HCT116 (cell line): ENCODE results near the gene CCDC89. TPM values are rescaled to one million over a fixed set of nuclear protein-coding genes. Genes with fewer than 3 reads are reported as not detected.

Experiments used
- ATAC-seq: fragments of 200-7000 bp; cut with Tn5 transposase; 2 replicates; pipeline ENCODE4 v1.9.1; 2020; ENCODE audit warnings: mild to moderate bottlenecking, moderate library complexity
- BruUV-seq: library from RNA; stranded (reverse); fragments of 400-500 nt; replicated peaks from 2 replicates; lab custom pipeline; 2021; lab: Mats Ljungman, UMichigan
- CTCF ChIA-PET: fragments of 300-600 bp; sonication (Branson Sonifier 250); formaldehyde crosslinking; loops from one replicate; lab custom pipeline; 2021; ENCODE audit warnings: antibody characterized with exemption; lab: Charles Lee
- POLR2A ChIA-PET: fragments of 300-600, 350-600 bp; sonication (Branson Sonifier 250); formaldehyde crosslinking; loops from one replicate; lab custom pipeline; 2021; ENCODE audit warnings: antibody characterized with exemption; lab: Charles Lee
- RAD21 ChIA-PET, 2 experiments: fragments of 300-600 bp; sonication (Branson Sonifier 250); formaldehyde crosslinking; loops; one replicate each; lab custom pipeline; 2023; ENCODE audit warnings: low total read pairs in 2 of 2; ENCODE audit not compliant: uncharacterized antibody in 2 of 2, unreplicated experiment in 2 of 2, low non-redundant PET in 1 of 2; lab: Charles Lee
- DNase-seq: peaks from one replicate; pipeline ENCODE4 v3.0.0-alpha.2; 2010; ENCODE audit warnings: low read depth, low spot score
- H2AFZ ChIP-seq: fragments of 200-600 bp; shearing (Covaris generic), sonication (generic); 2 replicates; pipeline ENCODE4 v1.6.1; 2017; ENCODE audit warnings: low read depth, mixed run types, mixed read lengths, antibody characterized with exemption, low read length; ENCODE audit not compliant: poor library complexity, severe bottlenecking
- H3K27ac ChIP-seq: 2 replicates; pipeline ENCODE4 v1.5.1; 2012; ENCODE audit warnings: low read depth, low read length
- H3K27me3 ChIP-seq: fragments of 200-600 bp; sonication (generic); 2 replicates; pipeline ENCODE4 v1.6.1; 2016; ENCODE audit warnings: mixed run types, low read length, mixed read lengths; ENCODE audit not compliant: insufficient read depth
- H3K36me3 ChIP-seq, 2 experiments: fragments of 200-500 bp in 1 of 2; fragments of 200-600 bp in 1 of 2; sonication (Bioruptor generic) in 1 of 2; sonication (generic) in 1 of 2; 2 replicates each; pipeline versions ENCODE4 v1.5.1 to v1.6.1; 2014 to 2016; ENCODE audit warnings: low read length in 2 of 2, inconsistent platforms in 1 of 2, mixed read lengths in 1 of 2, mixed run types in 1 of 2; ENCODE audit not compliant: insufficient read depth in 2 of 2, control insufficient read depth in 1 of 2
- H3K4me1 ChIP-seq, 2 experiments: fragments of 200-600 bp in 1 of 2; sonication (generic) in 1 of 2; 2 replicates each; pipeline versions ENCODE4 v1.5.1 to v1.6.1; 2012 to 2017; ENCODE audit warnings: low read length in 2 of 2, inconsistent platforms in 1 of 2, mild to moderate bottlenecking in 1 of 2, mixed read lengths in 1 of 2, mixed run types in 1 of 2, moderate library complexity in 1 of 2; ENCODE audit not compliant: insufficient read depth in 2 of 2, control insufficient read depth in 1 of 2
- H3K4me2 ChIP-seq: fragments of 200-600 bp; sonication (generic); 2 replicates; pipeline ENCODE4 v1.6.1; 2017; ENCODE audit warnings: mixed run types, low read length, mixed read lengths
- H3K4me3 ChIP-seq, 2 experiments: fragments of 200-600 bp in 1 of 2; sonication (generic) in 1 of 2; replicated peaks in 1 of 2; 2 replicates each; pipeline ENCODE4 v1.5.1; 2011 to 2016; ENCODE audit warnings: low read length in 2 of 2, control low read depth in 1 of 2, low read depth in 1 of 2, mild to moderate bottlenecking in 1 of 2, mixed read lengths in 1 of 2, mixed run types in 1 of 2
- H3K79me2 ChIP-seq: fragments of 200-600 bp; sonication (generic); 2 replicates; pipeline ENCODE4 v1.6.1; 2017; ENCODE audit warnings: mild to moderate bottlenecking, mixed run types, low read length, moderate library complexity, mixed read lengths; ENCODE audit not compliant: insufficient read depth
- H3K9ac ChIP-seq: fragments of 200-600 bp; sonication (generic); 2 replicates; pipeline ENCODE4 v1.6.1; 2016; ENCODE audit warnings: low read length, mixed read lengths
- H3K9me2 ChIP-seq: fragments of 200-600 bp; sonication (generic), shearing (Covaris generic); 2 replicates; pipeline ENCODE4 v1.6.1; 2017; ENCODE audit warnings: mixed run types, mild to moderate bottlenecking, moderate library complexity; ENCODE audit not compliant: insufficient read depth
- H3K9me3 ChIP-seq, 2 experiments: fragments of 200-500 bp in 1 of 2; fragments of 200-600 bp in 1 of 2; sonication (Bioruptor generic) in 1 of 2; sonication (generic) in 1 of 2; 2 replicates each; pipeline ENCODE4 v1.6.1; 2014 to 2017; ENCODE audit warnings: low read length in 2 of 2, mixed read lengths in 2 of 2, inconsistent platforms in 1 of 2, low read depth in 1 of 2, mild to moderate bottlenecking in 1 of 2, mixed run types in 1 of 2, moderate library complexity in 1 of 2; ENCODE audit not compliant: control insufficient read depth in 1 of 2, insufficient read depth in 1 of 2
- H4K20me1 ChIP-seq: fragments of 200-600 bp; sonication (generic), shearing (Covaris generic); 2 replicates; pipeline ENCODE4 v1.6.1; 2017; ENCODE audit warnings: mixed run types, mild to moderate bottlenecking, moderate library complexity; ENCODE audit not compliant: insufficient read depth
- ATF3 ChIP-seq: IDR thresholded peaks from 2 replicates; pipeline ENCODE4 v1.6.1; 2012
- CBX3 ChIP-seq: IDR thresholded peaks from 2 replicates; pipeline ENCODE4 v1.6.1; 2012; ENCODE audit warnings: low read depth
- CEBPB ChIP-seq: IDR thresholded peaks from 2 replicates; pipeline ENCODE4 v1.6.1; 2012; ENCODE audit warnings: low read depth
- ELF1 ChIP-seq: IDR thresholded peaks from 2 replicates; pipeline ENCODE4 v1.6.1; 2012; ENCODE audit warnings: low read depth, borderline replicate concordance
- EZH2 ChIP-seq: fragments of 200-600 bp; sonication (generic); IDR thresholded peaks from 2 replicates; pipeline ENCODE4 v1.6.1; 2017; ENCODE audit warnings: antibody characterized with exemption, mixed run types
- JUND ChIP-seq: IDR thresholded peaks from 2 replicates; pipeline ENCODE4 v1.6.1; 2012
- POLR2A ChIP-seq: IDR thresholded peaks from 2 replicates; pipeline ENCODE4 v1.7.0; 2011; ENCODE audit warnings: borderline replicate concordance; ENCODE audit not compliant: insufficient read depth, insufficient read length; ENCODE audit errors: extremely low read depth
- RAD21 ChIP-seq: IDR thresholded peaks from 2 replicates; pipeline ENCODE4 v1.6.1; 2012; ENCODE audit warnings: low read depth, mild to moderate bottlenecking
- SIN3A ChIP-seq: IDR thresholded peaks from 2 replicates; pipeline ENCODE4 v1.6.1; 2012; ENCODE audit warnings: low read depth
- SRF ChIP-seq: IDR thresholded peaks from 2 replicates; pipeline ENCODE4 v1.6.1; 2012; ENCODE audit warnings: low read depth
- TCF7L2 ChIP-seq: IDR thresholded peaks from 2 replicates; pipeline ENCODE4 v1.7.0; 2011; ENCODE audit warnings: borderline replicate concordance, inconsistent platforms; ENCODE audit not compliant: insufficient read depth, insufficient read length; ENCODE audit errors: extremely low read depth
- YY1 ChIP-seq: IDR thresholded peaks from 2 replicates; pipeline ENCODE4 v1.6.1; 2011; ENCODE audit warnings: low read length, low read depth, moderate library complexity, mild to moderate bottlenecking; ENCODE audit not compliant: insufficient replicate concordance; ENCODE audit errors: extremely low read depth
- ZBTB33 ChIP-seq: IDR thresholded peaks from 2 replicates; pipeline ENCODE4 v1.6.1; 2011; ENCODE audit warnings: mild to moderate bottlenecking, low read length, moderate library complexity; ENCODE audit not compliant: insufficient replicate concordance; ENCODE audit errors: extremely low read depth
- intact Hi-C: fragments of 100-400 bp; cut with micrococcal nuclease; formaldehyde crosslinking; loops from 2 replicates; pipeline ENCODE4 v1.10.0; 2022
- total RNA-seq: library from RNA; stranded (reverse); gene quantifications from one replicate; pipeline ENCODE4 v1.2.1, GENCODE V29; 2021; ENCODE audit not compliant: unreplicated experiment
- TF ChIP-seq, protein P1 (sequence below): IDR thresholded peaks from 2 replicates; pipeline ENCODE4 v1.6.1; 2012; ENCODE audit warnings: low read depth
- TF ChIP-seq, protein P2 (sequence below), 3 experiments: fragments of 200-600 bp in 1 of 3; sonication (generic) in 1 of 3; IDR thresholded peaks in 2 of 3; conservative IDR thresholded peaks in 1 of 3; 2 replicates each; pipeline ENCODE4 v1.5.1; 2012 to 2017; ENCODE audit warnings: low read depth in 2 of 3, low read length in 2 of 3, antibody characterized with exemption in 1 of 3, borderline replicate concordance in 1 of 3, control low read depth in 1 of 3, mild to moderate bottlenecking in 1 of 3, mixed read lengths in 1 of 3, mixed run types in 1 of 3, moderate library complexity in 1 of 3; ENCODE audit not compliant: insufficient read depth in 1 of 3

Gene CCDC89
- total RNA-seq, 1 experiment from 2014 or later: 0.22 TPM

DNA sequence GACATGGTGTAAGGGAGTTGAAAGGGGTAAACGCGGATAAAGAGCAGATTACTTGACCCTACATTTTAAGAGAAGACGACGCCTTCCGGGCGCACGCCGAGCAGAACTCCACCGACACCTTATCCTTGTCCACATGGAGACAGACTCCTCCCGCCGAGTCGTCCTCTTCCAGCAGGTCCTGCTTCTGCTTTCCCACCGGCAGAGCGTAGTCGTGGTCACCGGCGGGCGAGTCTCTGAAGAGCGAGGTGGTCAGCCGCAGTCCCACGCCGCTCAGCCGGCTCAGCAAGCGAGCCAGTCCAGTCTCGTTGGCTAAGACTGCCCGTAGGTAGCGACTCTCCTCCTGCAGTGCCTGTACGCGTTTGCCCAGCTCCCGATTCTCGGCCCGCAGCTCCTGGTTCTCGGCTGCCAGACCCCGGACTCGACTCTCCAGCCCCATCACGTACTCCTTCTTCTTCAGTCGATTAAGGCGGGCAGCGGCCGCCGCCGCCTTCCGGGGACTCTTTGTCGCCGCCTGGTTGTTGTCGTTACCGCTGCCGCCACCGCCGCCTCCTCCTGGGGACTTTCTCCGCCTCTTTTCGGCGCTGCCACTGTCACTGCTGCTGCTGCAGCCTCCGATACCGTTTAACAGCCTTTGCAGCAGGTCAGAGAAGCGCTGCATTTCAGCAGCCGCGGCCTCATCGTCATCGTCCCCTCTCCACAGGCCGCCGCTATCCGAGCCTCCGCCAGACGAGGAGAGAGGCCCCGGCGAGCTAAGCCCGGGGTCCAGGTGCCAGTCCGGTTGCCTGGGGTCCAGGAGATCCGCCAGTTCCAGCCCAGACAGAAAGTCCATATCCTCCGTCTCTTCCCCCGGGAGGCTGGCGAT, 22.0 kb downstream of the CCDC89 start (continued):
- TF ChIP-seq ZBTB33: no peak
- TF ChIP-seq ELF1: no peak; the same call in 1 of the 2 replicates
- no peak for TF ChIP-seq CEBPB
- TF ChIP-seq SIN3A: peak; percentile 73
- peak; percentile 21; the same call in 1 of the 2 replicates for TF ChIP-seq RAD21
- TF ChIP-seq YY1: no peak
- no peak for TF ChIP-seq EZH2
- TF ChIP-seq JUND: no peak
- TF ChIP-seq CBX3: no peak; the same call in 1 of the 2 replicates
- TF ChIP-seq SRF: no peak

DNA sequence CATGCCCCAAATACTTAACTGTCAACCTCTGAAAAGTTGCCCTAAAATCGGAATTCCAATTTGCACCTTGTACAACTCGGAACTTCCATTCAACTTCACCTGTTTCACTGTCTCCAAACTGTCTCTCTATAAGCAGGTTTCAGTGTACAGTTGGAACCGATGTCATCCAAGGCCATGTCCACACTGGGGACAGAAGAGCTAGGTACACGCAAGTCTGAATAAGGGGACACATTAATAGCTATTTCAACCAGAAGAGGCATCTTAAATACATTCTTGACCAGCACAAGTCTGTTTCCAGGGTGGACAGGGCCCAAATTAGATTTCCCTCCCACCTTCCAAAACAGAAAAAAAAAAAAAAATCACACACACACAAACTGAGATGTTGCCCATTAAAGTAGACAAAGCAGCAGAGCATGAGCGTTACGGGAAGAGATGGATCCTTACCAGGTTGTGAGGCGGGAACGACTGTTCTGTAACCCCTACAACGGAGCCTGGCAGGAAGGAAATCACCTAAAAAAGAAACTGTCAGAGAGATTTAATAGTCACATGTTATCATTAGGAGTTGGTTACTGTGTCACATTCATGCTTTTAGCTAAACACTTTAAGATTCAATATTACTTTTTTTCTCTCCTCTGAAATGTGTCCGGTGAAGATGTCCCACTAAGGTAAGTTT, 22.8 kb downstream of the CCDC89 start:
- H3K4me1 ChIP-seq: peaks cover 6 to 23% of the 10 kb centered on the region in 2 experiments; a peak in 3 of 4 replicates
- H3K27ac ChIP-seq: peak overlapping the region; percentile 94
- peaks cover 67% of the 10 kb centered on the region for H3K79me2 ChIP-seq
- H3K9ac ChIP-seq: peak overlapping the region; percentile 96
- intact Hi-C loops: no loop called here
- TSS peak; percentile 45 for BruUV-seq
- no peaks in the 10 kb centered on the region for H3K27me3 ChIP-seq
- H2AFZ ChIP-seq: no peak overlapping the region
- H3K36me3 ChIP-seq: peaks cover 27 to 37% of the 10 kb centered on the region in 2 experiments
- DNase-seq (no peak), ATAC-seq (no peak)
- RAD21 ChIA-PET: no interaction called here
- peaks cover 50% of the 10 kb centered on the region; the same call in 1 of the 2 replicates for H4K20me1 ChIP-seq
- POLR2A ChIA-PET: interaction anchor here (1.4 to 2.5 kb wide), 2 partner anchors 13 to 36 kb away, joined by 4 to 9 read pairs; partner anchors contain the start of gene DLG2
- CTCF ChIA-PET: no interaction called here
- H3K4me2 ChIP-seq: peak overlapping the region; percentile 88
- no peaks in the 10 kb centered on the region for H3K9me3 ChIP-seq
- no peaks in the 10 kb centered on the region for H3K9me2 ChIP-seq
- peak overlapping the region; percentile 82 to 91 for H3K4me3 ChIP-seq
- no peak for TF ChIP-seq EZH2
- TF ChIP-seq, protein P1, sequence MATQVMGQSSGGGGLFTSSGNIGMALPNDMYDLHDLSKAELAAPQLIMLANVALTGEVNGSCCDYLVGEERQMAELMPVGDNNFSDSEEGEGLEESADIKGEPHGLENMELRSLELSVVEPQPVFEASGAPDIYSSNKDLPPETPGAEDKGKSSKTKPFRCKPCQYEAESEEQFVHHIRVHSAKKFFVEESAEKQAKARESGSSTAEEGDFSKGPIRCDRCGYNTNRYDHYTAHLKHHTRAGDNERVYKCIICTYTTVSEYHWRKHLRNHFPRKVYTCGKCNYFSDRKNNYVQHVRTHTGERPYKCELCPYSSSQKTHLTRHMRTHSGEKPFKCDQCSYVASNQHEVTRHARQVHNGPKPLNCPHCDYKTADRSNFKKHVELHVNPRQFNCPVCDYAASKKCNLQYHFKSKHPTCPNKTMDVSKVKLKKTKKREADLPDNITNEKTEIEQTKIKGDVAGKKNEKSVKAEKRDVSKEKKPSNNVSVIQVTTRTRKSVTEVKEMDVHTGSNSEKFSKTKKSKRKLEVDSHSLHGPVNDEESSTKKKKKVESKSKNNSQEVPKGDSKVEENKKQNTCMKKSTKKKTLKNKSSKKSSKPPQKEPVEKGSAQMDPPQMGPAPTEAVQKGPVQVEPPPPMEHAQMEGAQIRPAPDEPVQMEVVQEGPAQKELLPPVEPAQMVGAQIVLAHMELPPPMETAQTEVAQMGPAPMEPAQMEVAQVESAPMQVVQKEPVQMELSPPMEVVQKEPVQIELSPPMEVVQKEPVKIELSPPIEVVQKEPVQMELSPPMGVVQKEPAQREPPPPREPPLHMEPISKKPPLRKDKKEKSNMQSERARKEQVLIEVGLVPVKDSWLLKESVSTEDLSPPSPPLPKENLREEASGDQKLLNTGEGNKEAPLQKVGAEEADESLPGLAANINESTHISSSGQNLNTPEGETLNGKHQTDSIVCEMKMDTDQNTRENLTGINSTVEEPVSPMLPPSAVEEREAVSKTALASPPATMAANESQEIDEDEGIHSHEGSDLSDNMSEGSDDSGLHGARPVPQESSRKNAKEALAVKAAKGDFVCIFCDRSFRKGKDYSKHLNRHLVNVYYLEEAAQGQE: no peak
- no peak for TF ChIP-seq POLR2A
- TF ChIP-seq TCF7L2: no peak
- TF ChIP-seq, protein P2, sequence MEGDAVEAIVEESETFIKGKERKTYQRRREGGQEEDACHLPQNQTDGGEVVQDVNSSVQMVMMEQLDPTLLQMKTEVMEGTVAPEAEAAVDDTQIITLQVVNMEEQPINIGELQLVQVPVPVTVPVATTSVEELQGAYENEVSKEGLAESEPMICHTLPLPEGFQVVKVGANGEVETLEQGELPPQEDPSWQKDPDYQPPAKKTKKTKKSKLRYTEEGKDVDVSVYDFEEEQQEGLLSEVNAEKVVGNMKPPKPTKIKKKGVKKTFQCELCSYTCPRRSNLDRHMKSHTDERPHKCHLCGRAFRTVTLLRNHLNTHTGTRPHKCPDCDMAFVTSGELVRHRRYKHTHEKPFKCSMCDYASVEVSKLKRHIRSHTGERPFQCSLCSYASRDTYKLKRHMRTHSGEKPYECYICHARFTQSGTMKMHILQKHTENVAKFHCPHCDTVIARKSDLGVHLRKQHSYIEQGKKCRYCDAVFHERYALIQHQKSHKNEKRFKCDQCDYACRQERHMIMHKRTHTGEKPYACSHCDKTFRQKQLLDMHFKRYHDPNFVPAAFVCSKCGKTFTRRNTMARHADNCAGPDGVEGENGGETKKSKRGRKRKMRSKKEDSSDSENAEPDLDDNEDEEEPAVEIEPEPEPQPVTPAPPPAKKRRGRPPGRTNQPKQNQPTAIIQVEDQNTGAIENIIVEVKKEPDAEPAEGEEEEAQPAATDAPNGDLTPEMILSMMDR (IDR thresholded peaks at IDR 0.05 in 2 of 3, conservative IDR thresholded peaks at IDR 0.05 in 1 of 3; ENCODE audit: borderline replicate concordance in 1 of 3, insufficient read depth in 1 of 3, low read depth in 2 of 3, low read length in 2 of 3): no peak
- no peak for TF ChIP-seq SIN3A
- TF ChIP-seq RAD21: no peak
- no peak for TF ChIP-seq ATF3
